ENCODE measurements around the gene SFXN3.

- TF ChIP-seq EZH2 (IDR thresholded peaks at IDR 0.05; ENCODE audit: insufficient read depth, poor library complexity, severe bottlenecking) (no peak), EZH2phosphoT487 (IDR thresholded peaks at IDR 0.05; ENCODE audit: insufficient read depth, low read depth) (no peak)
Observed at GRCh38 chr10:101065481-101066145, 34.6 kb downstream of the SFXN3 start.

Measured in GM23248 (cell line).